Airway epithelial cell (primary cell): Measurements from ENCODE around the gene TCF25. TPM values are rescaled to one million over a fixed set of nuclear protein-coding genes. Genes with fewer than 3 reads are reported as not detected.

Source experiments
- total RNA-seq: library from RNA; depleted of rRNA; stranded (reverse); fragments of >200 nt; gene quantifications from 2 replicates; pipeline ENCODE4 v1.2.3, GENCODE V29; 2015

Gene TCF25
- 104 and 215 TPM in 2 replicates for total RNA-seq

GRCh38 chr16:89873109-89873971 is at the start of gene TCF25:
Gene TCF25, plus strand, starts transcription at chr16:89873592. Its CDS starts 76 bp downstream, at chr16:89873668.

GRCh38 chr16:89828199-89828869 is 45.1 kb upstream of the TCF25 start, which contains the start of gene SPIRE2:
Gene SPIRE2, plus strand, starts transcription at chr16:89828475. Its CDS starts 76 bp downstream, at chr16:89828551.

GRCh38 chr16:89918453-89919347 is 45.3 kb downstream of the TCF25 start, which contains the start of gene MC1R:
Gene MC1R, plus strand, starts transcription at chr16:89918862. Its CDS starts 397 bp downstream, at chr16:89919259.

GRCh38 chr16:89922884-89923639 is 49.7 kb downstream of the TCF25 start, which contains the start of gene TUBB3:
Gene TUBB3, plus strand, starts transcription at chr16:89923342. Its CDS starts 60 bp downstream, at chr16:89923402.

Other genes with a start within 250 kb of the TCF25 start
- 126 and 154 TPM in 2 replicates for gene CHMP1A, start 215.9 kb upstream of the TCF25 start, total RNA-seq
- 4.0 and 6.3 TPM in 2 replicates for gene SPATA33, start 215.8 kb upstream of the TCF25 start, total RNA-seq
- gene CDK10, start 186.9 kb upstream of the TCF25 start, total RNA-seq: 29.1 and 30.2 TPM in 2 replicates
- 14.0 and 23.2 TPM in 2 replicates for gene SPATA2L, start 171.9 kb upstream of the TCF25 start, total RNA-seq
- gene VPS9D1, start 152.7 kb upstream of the TCF25 start, total RNA-seq: 4.1 and 6.0 TPM in 2 replicates
- 8.1 and 15.2 TPM in 2 replicates for gene ZNF276, start 152.1 kb upstream of the TCF25 start, total RNA-seq
- 18.9 and 23.1 TPM in 2 replicates for gene FANCA, start 56.9 kb upstream of the TCF25 start, total RNA-seq
- 1.1 and 1.2 TPM in 2 replicates for gene SPIRE2, start 45.1 kb upstream of the TCF25 start, total RNA-seq
- gene MC1R, start 45.3 kb downstream of the TCF25 start, total RNA-seq: 1.5 and 1.7 TPM in 2 replicates
- gene TUBB3, start 49.8 kb downstream of the TCF25 start, total RNA-seq: 159 and 160 TPM in 2 replicates
- 97.0 and 115 TPM in 2 replicates for gene DEF8, start 75.2 kb downstream of the TCF25 start, total RNA-seq
- gene DBNDD1, start 145.9 kb downstream of the TCF25 start, total RNA-seq: 9.0 and 13.0 TPM in 2 replicates
- gene PRDM7, start 203.7 kb downstream of the TCF25 start, total RNA-seq: not detected in 2 replicates